CD4-positive, alpha-beta memory T cell (primary cell): ENCODE results near the gene GPATCH2L. TPM values are rescaled to one million over a fixed set of nuclear protein-coding genes. Genes with fewer than 3 reads are reported as not detected.

ENCODE experiments used
- CTCF ChIA-PET: fragments of 350-600 bp; sonication (Branson Sonifier 250); formaldehyde crosslinking; loops from one replicate; lab custom pipeline; 2021; ENCODE audit warnings: inconsistent platforms; ENCODE audit not compliant: partially characterized antibody; lab: Charles Lee
- POLR2A ChIA-PET: fragments of 350-600 bp; sonication (Branson Sonifier 250); formaldehyde crosslinking; loops from one replicate; lab custom pipeline; 2021; ENCODE audit not compliant: partially characterized antibody; lab: Charles Lee
- DNase-seq, 5 donors: peaks; one replicate each; pipeline versions ENCODE4 v3.0.0 to v3.0.0-alpha.2; 2020 to 2022; ENCODE audit warnings: mixed read lengths in 1 of 5
- H3K27ac ChIP-seq: one replicate; pipeline ENCODE4 v1.7.0; 2013; ENCODE audit warnings: low read depth, low read length
- H3K27me3 ChIP-seq: 2 replicates; pipeline ENCODE4 v1.7.0; 2013; ENCODE audit warnings: mild to moderate bottlenecking, low read length, moderate library complexity; ENCODE audit not compliant: insufficient read depth
- H3K36me3 ChIP-seq: 2 replicates; pipeline ENCODE4 v1.7.0; 2013; ENCODE audit warnings: mild to moderate bottlenecking, low read length, moderate library complexity; ENCODE audit not compliant: insufficient read depth
- H3K4me1 ChIP-seq: 2 replicates; pipeline ENCODE4 v1.7.0; 2013; ENCODE audit warnings: mild to moderate bottlenecking, low read length, moderate library complexity; ENCODE audit not compliant: insufficient read depth
- H3K4me3 ChIP-seq, 2 donors: one replicate each; pipeline ENCODE4 v1.7.0; 2013; ENCODE audit warnings: low read length in 2 of 2, mild to moderate bottlenecking in 1 of 2
- H3K9me3 ChIP-seq, 2 donors: one replicate each; pipeline ENCODE4 v1.7.0; 2013; ENCODE audit warnings: low read length in 2 of 2, control low read depth in 1 of 2; ENCODE audit not compliant: control insufficient read depth in 1 of 2
- H3K27ac Mint-ChIP-seq, 7 donors: one replicate each; pipeline ENCODE4 v1.8.0; 2020 to 2021; ENCODE audit warnings: mixed read lengths in 7 of 7, mild to moderate bottlenecking in 6 of 7, inconsistent platforms in 3 of 7, moderate library complexity in 3 of 7
- H3K27me3 Mint-ChIP-seq, 2 donors: one replicate each; pipeline ENCODE4 v1.8.0; 2020 to 2021; ENCODE audit warnings: mixed read lengths in 2 of 2
- H3K36me3 Mint-ChIP-seq, 2 donors: one replicate each; pipeline ENCODE4 v1.8.0; 2020 to 2021; ENCODE audit warnings: mixed read lengths in 2 of 2, inconsistent platforms in 1 of 2, mild to moderate bottlenecking in 1 of 2
- H3K4me1 Mint-ChIP-seq, 4 donors: one replicate each; pipeline ENCODE4 v1.8.0; 2020 to 2021; ENCODE audit warnings: mixed read lengths in 4 of 4, mild to moderate bottlenecking in 1 of 4
- H3K4me3 Mint-ChIP-seq, 8 donors: one replicate each; pipeline ENCODE4 v1.8.0; 2020 to 2021; ENCODE audit warnings: mixed read lengths in 8 of 8, mild to moderate bottlenecking in 7 of 8, moderate library complexity in 6 of 8, inconsistent platforms in 3 of 8
- H3K9me3 Mint-ChIP-seq, 8 donors: one replicate each; pipeline ENCODE4 v1.8.0; 2020 to 2021; ENCODE audit warnings: mixed read lengths in 8 of 8, mild to moderate bottlenecking in 5 of 8, inconsistent platforms in 3 of 8, moderate library complexity in 1 of 8
- intact Hi-C: fragments of 100-400 bp; cut with micrococcal nuclease; formaldehyde crosslinking; loops from one replicate; pipeline ENCODE4 v1.15.1; 2023
- polyA plus RNA-seq, 2 donors: library from polyadenylated mRNA; unstranded; fragments of 300-500 nt; fragmentation: Illumina TruSeq; gene quantifications; one replicate each; pipeline ENCODE4 v1.2.3, GENCODE V29; 2021
- total RNA-seq, 2 experiments: library from RNA; stranded (reverse); gene quantifications; one replicate each; pipeline ENCODE4 v1.2.3, GENCODE V29; 2021

Gene GPATCH2L
- total RNA-seq (10 to 100 TPM; 66.0 to 70.1 TPM), polyA plus RNA-seq (10 to 100 TPM in 1 of 2 donors, 1 to 10 TPM in 1; 7.9 to 14.8 TPM)

GRCh38 chr14:76151398-76152332 is at the start of gene GPATCH2L:
Gene GPATCH2L, plus strand, starts transcription at chr14:76151922. Its CDS starts 2,442 bp downstream, at chr14:76154364.
- Mint-ChIP-seq H3K4me3 (peak within 1 kb of the TSS; percentile 92 to 99 (median 96)), H3K9me3 (peaks cover 0 to 3% (median 0%) of the 10 kb centered on the region in 8 donors), H3K27me3 (no peaks in the 10 kb centered on the region), H3K27ac (peak within 1 kb of the TSS; percentile 93 to 99 (median 97)), H3K36me3 (peaks cover 15 to 39% of the 10 kb centered on the region in 2 donors), H3K4me1 (peaks cover 37 to 59% (median 49%) of the 10 kb centered on the region in 4 donors)
- POLR2A ChIA-PET = interaction anchor here (0.6 to 1.0 kb wide), 2 partner anchors 31 to 134 kb away, joined by 3 read pairs; no protein-coding TSS in a partner anchor
- Histone ChIP-seq H3K4me1 (peaks cover 51% of the 10 kb centered on the region), H3K27ac (peak within 1 kb of the TSS; percentile 94), H3K9me3 (no peaks in the 10 kb centered on the region), H3K4me3 (peak within 1 kb of the TSS; percentile 85 to 88), H3K27me3 (no peaks in the 10 kb centered on the region), H3K36me3 (peaks cover 8% of the 10 kb centered on the region)
- CTCF ChIA-PET = interaction anchor here (1.1 kb wide), 1 partner anchor 30 kb away, joined by 3 read pairs; no protein-coding TSS in a partner anchor
- peak; percentile 94 to 97 (median 96) for DNase-seq
- intact Hi-C loops = loop anchor here (1.0 to 5.0 kb wide), 7 partner anchors 166 to 1659 kb away; partner anchors contain the start of genes AHSA1, ANGEL1, CIPC and ERG28

- Histone ChIP-seq H3K9me3 (no peaks in the 10 kb centered on the region), H3K27me3 (no peaks in the 10 kb centered on the region), H3K4me1 (no peaks in the 10 kb centered on the region), H3K27ac (no peak overlapping the region), H3K36me3 (no peaks in the 10 kb centered on the region), H3K4me3 (no peak overlapping the region)
- Mint-ChIP-seq H3K4me3 (no peak overlapping the region), H3K27me3 (peaks cover 11 to 19% of the 10 kb centered on the region in 2 donors), H3K9me3 (peaks cover 0 to 8% (median 2%) of the 10 kb centered on the region in 8 donors), H3K4me1 (no peaks in the 10 kb centered on the region), H3K27ac (no peak overlapping the region), H3K36me3 (no peaks in the 10 kb centered on the region)
- POLR2A ChIA-PET = no interaction called here
- CTCF ChIA-PET = no interaction called here
- DNase-seq = no peak
- intact Hi-C loops = no loop called here
Measured at GRCh38 chr14:76104802-76105355, 46.8 kb upstream of the GPATCH2L start.

GRCh38 chr14:76106188-76106587 is 45.5 kb upstream of the GPATCH2L start:
- Histone ChIP-seq H3K9me3 (no peaks in the 10 kb centered on the region), H3K27ac (no peak overlapping the region), H3K4me3 (no peak overlapping the region), H3K4me1 (no peaks in the 10 kb centered on the region), H3K27me3 (no peaks in the 10 kb centered on the region), H3K36me3 (no peaks in the 10 kb centered on the region)
- Mint-ChIP-seq H3K27ac (no peak overlapping the region), H3K36me3 (no peaks in the 10 kb centered on the region), H3K4me3 (no peak overlapping the region), H3K27me3 (peaks cover 11 to 17% of the 10 kb centered on the region in 2 donors), H3K4me1 (no peaks in the 10 kb centered on the region), H3K9me3 (peaks cover 0 to 8% (median 3%) of the 10 kb centered on the region in 8 donors)
- ChIA-PET CTCF (no interaction called here), POLR2A (no interaction called here)
- no peak for DNase-seq
- intact Hi-C loops = no loop called here

- Mint-ChIP-seq H3K36me3 (no peaks in the 10 kb centered on the region), H3K27ac (no peak overlapping the region), H3K4me3 (no peak overlapping the region), H3K9me3 (peaks cover 0 to 8% (median 3%) of the 10 kb centered on the region in 8 donors), H3K4me1 (no peaks in the 10 kb centered on the region), H3K27me3 (peaks cover 7 to 11% of the 10 kb centered on the region in 2 donors)
- ChIA-PET POLR2A (no interaction called here), CTCF (no interaction called here)
- intact Hi-C loops = no loop called here
- H3K4me1 ChIP-seq = no peaks in the 10 kb centered on the region
- H3K36me3 ChIP-seq = no peaks in the 10 kb centered on the region
- no peaks in the 10 kb centered on the region for H3K9me3 ChIP-seq
- no peak overlapping the region for H3K27ac ChIP-seq
- DNase-seq = no peak
- no peak overlapping the region for H3K4me3 ChIP-seq
- H3K27me3 ChIP-seq = no peaks in the 10 kb centered on the region
Measured at GRCh38 chr14:76109087-76109880, 42.4 kb upstream of the GPATCH2L start.

- CTCF ChIA-PET = no interaction called here
- H3K4me3 ChIP-seq = no peak overlapping the region
- H3K27ac ChIP-seq = no peak overlapping the region
- DNase-seq = no peak
- H3K36me3 ChIP-seq = no peaks in the 10 kb centered on the region
- intact Hi-C loops = no loop called here
- Mint-ChIP-seq H3K9me3 (peaks cover 0 to 8% (median 3%) of the 10 kb centered on the region in 8 donors), H3K4me3 (no peak overlapping the region), H3K4me1 (no peaks in the 10 kb centered on the region), H3K36me3 (no peaks in the 10 kb centered on the region), H3K27me3 (peaks cover 5 to 16% of the 10 kb centered on the region in 2 donors), H3K27ac (no peak overlapping the region)
- H3K9me3 ChIP-seq = no peaks in the 10 kb centered on the region
- no peaks in the 10 kb centered on the region for H3K4me1 ChIP-seq
- no peaks in the 10 kb centered on the region for H3K27me3 ChIP-seq
- POLR2A ChIA-PET = no interaction called here
Measured at GRCh38 chr14:76112889-76113624, 38.7 kb upstream of the GPATCH2L start.

- Histone ChIP-seq H3K36me3 (no peaks in the 10 kb centered on the region), H3K9me3 (no peaks in the 10 kb centered on the region), H3K4me3 (no peak overlapping the region), H3K27me3 (no peaks in the 10 kb centered on the region), H3K27ac (no peak overlapping the region), H3K4me1 (no peaks in the 10 kb centered on the region)
- no peaks in the 10 kb centered on the region for H3K36me3 Mint-ChIP-seq
- intact Hi-C loops = no loop called here
- H3K4me3 Mint-ChIP-seq = no peak overlapping the region
- peaks cover 5 to 15% of the 10 kb centered on the region in 2 donors for H3K27me3 Mint-ChIP-seq
- H3K9me3 Mint-ChIP-seq = peaks cover 0 to 5% (median under 1%) of the 10 kb centered on the region in 8 donors
- ChIA-PET POLR2A (no interaction called here), CTCF (no interaction called here)
- no peak for DNase-seq
- H3K4me1 Mint-ChIP-seq = no peaks in the 10 kb centered on the region
- H3K27ac Mint-ChIP-seq = no peak overlapping the region
Measured at GRCh38 chr14:76113691-76114090, 38.0 kb upstream of the GPATCH2L start.
